Activated naive CD4-positive, alpha-beta T cell treated with anti-CD3 and anti-CD28 coated beads, Interleukin-2, amount 50 U/mL, for 24 hours (primary cell): ENCODE measurements around the gene ARMC7.
"Not testable (repeated sequence)": the region's sequence is repeated elsewhere in the genome, so short reads cannot be mapped to it uniquely, and the experiment has no call there.

ENCODE experiments used
- H3K27ac Mint-ChIP-seq: one replicate; pipeline ENCODE4 v1.8.0; 2021; ENCODE audit warnings: mild to moderate bottlenecking, mixed read lengths
- H3K27me3 Mint-ChIP-seq: one replicate; pipeline ENCODE4 v1.8.0; 2021; ENCODE audit warnings: mixed read lengths
- H3K36me3 Mint-ChIP-seq: one replicate; pipeline ENCODE4 v1.8.0; 2021; ENCODE audit warnings: mixed read lengths
- H3K4me1 Mint-ChIP-seq: one replicate; pipeline ENCODE4 v1.8.0; 2021; ENCODE audit warnings: mixed read lengths
- H3K4me3 Mint-ChIP-seq: one replicate; pipeline ENCODE4 v1.8.0; 2021; ENCODE audit warnings: mild to moderate bottlenecking, mixed read lengths
- H3K9me3 Mint-ChIP-seq: one replicate; pipeline ENCODE4 v1.8.0; 2021; ENCODE audit warnings: mixed read lengths

ARMC7 gene

GRCh38 chr17:75109407-75110233 is at the start of gene ARMC7:
Gene ARMC7 (plus strand): TSS chr17:75109969. CDS start chr17:75110289, 320 bp downstream.
- Mint-ChIP-seq H3K27me3 (no peaks in the 10 kb centered on the region), H3K4me1 (peaks cover 37% of the 10 kb centered on the region), H3K9me3 (no peaks in the 10 kb centered on the region), H3K4me3 (peak within 1 kb of the TSS; percentile 93), H3K36me3 (peaks cover 2% of the 10 kb centered on the region), H3K27ac (peak within 1 kb of the TSS; percentile 93)

DNA sequence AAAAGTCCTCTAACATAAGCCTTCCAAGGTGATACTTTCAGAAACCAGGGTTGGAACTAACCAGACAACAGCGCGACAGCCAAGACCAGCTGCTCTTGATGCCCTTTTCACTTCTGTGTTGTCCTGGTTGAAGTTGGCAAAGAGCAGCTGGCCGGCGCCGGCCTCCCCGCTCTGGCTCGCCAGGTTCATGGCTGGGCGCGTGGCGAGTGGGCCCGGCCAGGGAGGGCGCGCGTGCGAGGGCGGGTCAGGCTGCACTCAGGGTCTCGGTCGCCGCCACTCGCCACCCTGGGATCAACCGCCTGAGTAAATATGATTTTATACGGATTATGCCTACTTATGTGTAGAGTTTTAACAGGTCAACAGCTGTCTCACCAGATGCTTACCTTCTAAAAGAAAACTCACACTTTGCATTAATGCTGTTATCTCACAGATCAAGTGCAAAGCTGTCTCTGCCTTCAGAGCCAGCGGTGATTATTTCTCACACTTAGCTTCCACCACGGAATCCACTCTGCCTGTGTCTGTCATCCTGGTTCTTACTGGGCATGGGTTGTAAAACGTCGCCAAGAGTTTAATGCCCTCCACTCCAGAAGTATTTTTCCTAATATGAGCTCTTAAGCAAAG is 49.2 kb upstream of the ARMC7 start:
- no peak overlapping the region for H3K4me3 Mint-ChIP-seq
- H3K27me3 Mint-ChIP-seq, result no peaks in the 10 kb centered on the region
- H3K36me3 Mint-ChIP-seq, result peaks cover 5% of the 10 kb centered on the region
- H3K27ac Mint-ChIP-seq, result no peak overlapping the region
- H3K9me3 Mint-ChIP-seq, result no peaks in the 10 kb centered on the region
- H3K4me1 Mint-ChIP-seq, result peaks cover 20% of the 10 kb centered on the region

DNA sequence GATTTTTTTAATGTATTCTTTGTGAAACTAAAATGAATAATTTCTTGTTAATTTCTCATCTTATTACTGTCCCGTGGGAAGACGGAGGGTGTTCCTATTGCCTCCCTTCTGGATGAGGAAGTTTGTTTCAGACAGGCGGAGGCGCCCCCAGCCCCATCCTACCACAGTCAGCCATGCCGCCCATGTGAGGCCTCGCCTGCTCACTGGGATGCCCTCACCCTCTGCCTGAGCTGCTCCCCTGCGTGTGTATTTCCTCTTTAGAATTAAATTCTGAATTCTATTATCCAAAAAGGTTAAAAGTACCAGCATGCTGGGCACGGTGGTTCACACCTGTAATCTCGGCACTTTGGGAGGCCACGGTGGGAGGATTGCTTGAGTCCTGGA is 48.7 kb upstream of the ARMC7 start:
- Mint-ChIP-seq H3K27ac (no peak overlapping the region), H3K36me3 (peaks cover 5% of the 10 kb centered on the region), H3K4me3 (no peak overlapping the region), H3K4me1 (peaks cover 22% of the 10 kb centered on the region), H3K27me3 (no peaks in the 10 kb centered on the region), H3K9me3 (no peaks in the 10 kb centered on the region)

DNA sequence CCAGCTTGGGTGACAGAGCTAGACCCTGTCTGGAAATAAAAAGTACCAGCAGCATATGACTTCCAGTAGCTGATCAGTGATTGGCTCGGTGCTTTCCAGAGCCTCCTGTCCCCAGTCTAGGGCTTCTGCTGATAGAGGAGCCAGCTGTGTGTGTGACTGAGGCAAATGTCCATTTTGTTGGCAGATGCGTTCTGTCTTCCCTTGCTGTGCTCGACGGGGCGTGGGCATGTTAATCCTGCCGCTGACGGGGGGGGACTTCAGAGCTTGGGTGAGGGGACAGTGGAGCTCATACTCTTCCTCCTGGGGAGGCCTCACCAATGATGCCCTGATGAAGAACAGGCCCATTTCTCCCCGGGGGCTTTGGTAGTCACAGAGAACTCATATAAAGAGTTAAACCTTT is 48.2 kb upstream of the ARMC7 start:
- peaks cover 22% of the 10 kb centered on the region for H3K4me1 Mint-ChIP-seq
- H3K27me3 Mint-ChIP-seq, result no peaks in the 10 kb centered on the region
- H3K36me3 Mint-ChIP-seq, result peaks cover 5% of the 10 kb centered on the region
- no peak overlapping the region for H3K27ac Mint-ChIP-seq
- no peak overlapping the region for H3K4me3 Mint-ChIP-seq
- no peaks in the 10 kb centered on the region for H3K9me3 Mint-ChIP-seq

DNA sequence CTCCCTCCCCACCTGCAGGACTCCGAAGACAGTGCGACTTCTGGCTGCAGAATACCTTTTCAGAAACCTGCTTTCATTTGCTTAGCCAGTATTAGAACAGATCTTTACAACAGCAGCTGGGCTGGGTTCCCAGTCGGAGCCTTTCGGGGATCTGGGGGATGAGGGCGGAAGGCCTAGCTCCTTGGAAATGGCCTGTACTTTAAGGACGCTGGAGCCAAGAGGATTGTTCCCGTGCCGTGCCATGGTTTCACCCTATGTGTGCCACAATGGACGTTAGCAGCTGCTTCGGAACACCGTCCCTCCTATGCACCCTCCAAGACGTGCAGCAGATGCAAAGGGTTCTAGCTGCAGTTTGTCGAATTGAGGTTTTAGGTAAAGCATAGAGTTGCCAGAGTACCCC is 46.6 kb upstream of the ARMC7 start:
- no peaks in the 10 kb centered on the region for H3K9me3 Mint-ChIP-seq
- H3K27me3 Mint-ChIP-seq, result no peaks in the 10 kb centered on the region
- peaks cover 30% of the 10 kb centered on the region for H3K4me1 Mint-ChIP-seq
- H3K36me3 Mint-ChIP-seq, result peaks cover 5% of the 10 kb centered on the region
- H3K4me3 Mint-ChIP-seq, result no peak overlapping the region
- H3K27ac Mint-ChIP-seq, result no peak overlapping the region

DNA sequence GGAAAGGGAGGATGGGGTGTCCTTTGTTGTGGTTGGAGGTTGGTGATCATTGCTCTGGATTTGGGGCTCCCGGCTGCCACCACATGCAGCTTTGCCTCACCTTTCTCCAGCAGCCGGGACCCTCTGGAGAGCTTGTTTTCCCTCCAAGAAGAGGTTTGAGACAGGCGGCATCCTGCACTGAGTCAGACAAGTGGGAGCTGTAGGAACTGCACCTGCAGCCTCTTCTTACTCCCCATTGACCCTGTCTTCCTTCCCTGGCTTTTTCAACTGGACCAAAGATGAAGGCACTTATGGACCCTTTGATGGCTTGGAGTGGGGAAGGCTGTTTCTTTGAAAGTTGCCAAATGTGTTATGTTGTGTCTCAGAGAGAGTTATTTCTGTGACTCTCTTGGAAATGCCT is 46.1 kb upstream of the ARMC7 start:
- Mint-ChIP-seq H3K9me3 (no peaks in the 10 kb centered on the region), H3K4me3 (no peak overlapping the region), H3K4me1 (peaks cover 32% of the 10 kb centered on the region), H3K27ac (no peak overlapping the region), H3K27me3 (no peaks in the 10 kb centered on the region), H3K36me3 (peaks cover 5% of the 10 kb centered on the region)

GRCh38 chr17:75064040-75064439 is 45.7 kb upstream of the ARMC7 start:
- H3K27me3 Mint-ChIP-seq, result no peaks in the 10 kb centered on the region
- H3K27ac Mint-ChIP-seq, result no peak overlapping the region
- H3K36me3 Mint-ChIP-seq, result peaks cover 5% of the 10 kb centered on the region
- no peak overlapping the region for H3K4me3 Mint-ChIP-seq
- peaks cover 35% of the 10 kb centered on the region for H3K4me1 Mint-ChIP-seq
- H3K9me3 Mint-ChIP-seq, result no peaks in the 10 kb centered on the region

GRCh38 chr17:75064460-75064859 is 45.3 kb upstream of the ARMC7 start:
- Mint-ChIP-seq H3K4me1 (peaks cover 33% of the 10 kb centered on the region), H3K27ac (no peak overlapping the region), H3K9me3 (no peaks in the 10 kb centered on the region), H3K4me3 (no peak overlapping the region), H3K36me3 (peaks cover 5% of the 10 kb centered on the region), H3K27me3 (no peaks in the 10 kb centered on the region)

DNA sequence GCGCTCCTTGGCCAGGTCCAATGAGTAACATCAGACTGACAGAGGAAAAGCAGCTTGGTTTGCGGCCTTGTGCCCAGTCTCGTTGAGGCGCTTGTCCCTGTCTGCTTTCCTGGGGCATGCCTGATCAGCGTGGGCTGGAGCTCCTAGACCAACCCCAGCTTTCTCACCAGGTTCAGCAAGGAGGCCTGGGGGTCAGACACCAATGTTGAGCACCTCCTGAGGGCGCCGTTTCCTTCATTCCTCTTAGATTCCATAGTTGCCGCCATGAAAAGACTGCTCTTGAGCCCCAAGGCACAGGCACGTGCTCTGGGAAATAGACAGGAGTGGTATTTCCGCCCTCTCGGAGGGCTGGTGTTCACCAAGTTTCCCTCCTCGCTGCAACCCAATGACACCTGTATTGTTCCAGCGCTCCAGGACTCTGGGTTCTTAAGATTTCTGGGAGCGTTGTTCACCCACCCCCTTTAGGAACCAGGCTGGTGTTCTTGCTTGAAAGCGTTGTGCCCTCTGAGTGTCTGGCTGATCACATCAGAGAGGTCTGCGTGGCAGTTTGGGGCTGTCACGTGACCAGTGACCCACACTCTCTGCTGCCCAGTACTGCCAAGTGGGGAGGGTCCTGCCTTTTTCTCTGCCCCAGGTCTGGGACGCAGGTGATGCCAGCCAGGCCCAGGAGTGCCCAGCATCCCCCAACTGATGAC is 44.8 kb upstream of the ARMC7 start:
- H3K27ac Mint-ChIP-seq, result no peak overlapping the region

GRCh38 chr17:75065562-75066151 is 44.1 kb upstream of the ARMC7 start:
- H3K27ac Mint-ChIP-seq, result peak overlapping the region; percentile 23
- H3K4me3 Mint-ChIP-seq, result peak overlapping the region; percentile 47
- no peaks in the 10 kb centered on the region for H3K9me3 Mint-ChIP-seq
- no peaks in the 10 kb centered on the region for H3K27me3 Mint-ChIP-seq
- H3K36me3 Mint-ChIP-seq, result peaks cover 5% of the 10 kb centered on the region
- H3K4me1 Mint-ChIP-seq, result peaks cover 25% of the 10 kb centered on the region

More for the DNA sequence above, 44.8 kb upstream of the ARMC7 start:
- H3K9me3 Mint-ChIP-seq, result no peaks in the 10 kb centered on the region
- peaks cover 28% of the 10 kb centered on the region for H3K4me1 Mint-ChIP-seq
- no peaks in the 10 kb centered on the region for H3K27me3 Mint-ChIP-seq
- H3K36me3 Mint-ChIP-seq, result peaks cover 5% of the 10 kb centered on the region
- H3K4me3 Mint-ChIP-seq, result no peak overlapping the region

GRCh38 chr17:75067856-75068255 is 41.9 kb upstream of the ARMC7 start:
- H3K27ac Mint-ChIP-seq, result peak overlapping the region; percentile 41
- H3K27me3 Mint-ChIP-seq, result no peaks in the 10 kb centered on the region
- H3K4me1 Mint-ChIP-seq, result peaks cover 25% of the 10 kb centered on the region
- H3K4me3 Mint-ChIP-seq, result no peak overlapping the region
- H3K36me3 Mint-ChIP-seq, result peaks cover 3% of the 10 kb centered on the region
- H3K9me3 Mint-ChIP-seq, result no peaks in the 10 kb centered on the region

- Mint-ChIP-seq H3K4me1 (peaks cover 25% of the 10 kb centered on the region), H3K9me3 (no peaks in the 10 kb centered on the region), H3K27ac (peak overlapping the region; percentile 59), H3K4me3 (no peak overlapping the region), H3K27me3 (no peaks in the 10 kb centered on the region), H3K36me3 (peaks cover 3% of the 10 kb centered on the region)
Measured at GRCh38 chr17:75068750-75069149, 41.0 kb upstream of the ARMC7 start.

- no peaks in the 10 kb centered on the region for H3K36me3 Mint-ChIP-seq
- no peaks in the 10 kb centered on the region for H3K9me3 Mint-ChIP-seq
- no peak overlapping the region for H3K4me3 Mint-ChIP-seq
- H3K27me3 Mint-ChIP-seq, result no peaks in the 10 kb centered on the region
- no peak overlapping the region for H3K27ac Mint-ChIP-seq
- peaks cover 25% of the 10 kb centered on the region for H3K4me1 Mint-ChIP-seq
Measured at GRCh38 chr17:75069783-75070182, 40.0 kb upstream of the ARMC7 start.

DNA sequence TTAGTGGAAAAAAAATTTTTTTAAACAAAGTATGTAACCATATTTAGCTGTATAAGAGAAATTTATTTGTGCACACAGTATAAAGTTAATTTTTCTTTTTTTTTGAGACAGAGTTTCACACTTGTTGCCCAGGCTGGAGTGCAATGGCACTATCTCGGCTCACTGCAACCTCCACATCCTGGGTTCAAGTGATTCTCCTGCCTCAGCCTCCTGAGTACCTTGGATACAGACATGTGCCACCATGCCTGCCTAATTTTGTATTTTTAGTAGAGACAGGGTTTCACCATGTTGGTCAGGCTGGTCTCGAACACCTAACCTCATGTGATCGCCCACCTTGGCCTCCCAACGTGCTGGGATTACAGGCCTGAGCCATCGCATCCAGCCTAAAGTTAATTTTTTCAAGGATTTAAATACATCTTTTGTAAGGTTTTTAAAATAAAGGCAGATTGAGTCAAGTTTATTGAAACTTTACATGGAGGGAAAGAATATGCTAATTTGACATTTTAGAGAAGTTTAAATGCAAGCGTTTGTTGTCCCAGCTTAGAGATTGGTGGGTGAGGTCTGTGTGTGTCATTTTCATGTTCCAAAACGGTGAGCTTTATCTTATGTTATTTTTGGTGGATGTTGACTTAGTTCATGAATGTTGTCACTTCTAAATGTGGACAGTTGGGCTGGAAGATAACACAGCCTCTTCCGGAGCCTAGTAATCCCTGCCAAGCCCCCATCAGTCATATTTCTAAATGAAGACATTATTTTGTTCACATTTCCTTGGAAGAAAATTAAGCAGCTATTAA is 38.1 kb upstream of the ARMC7 start:
- H3K9me3 Mint-ChIP-seq, H3K27ac Mint-ChIP-seq, H3K4me3 Mint-ChIP-seq, H3K36me3 Mint-ChIP-seq, H3K27me3 Mint-ChIP-seq: not testable (repeated sequence)
- H3K4me1 Mint-ChIP-seq, result peaks cover 14% of the 10 kb centered on the region

DNA sequence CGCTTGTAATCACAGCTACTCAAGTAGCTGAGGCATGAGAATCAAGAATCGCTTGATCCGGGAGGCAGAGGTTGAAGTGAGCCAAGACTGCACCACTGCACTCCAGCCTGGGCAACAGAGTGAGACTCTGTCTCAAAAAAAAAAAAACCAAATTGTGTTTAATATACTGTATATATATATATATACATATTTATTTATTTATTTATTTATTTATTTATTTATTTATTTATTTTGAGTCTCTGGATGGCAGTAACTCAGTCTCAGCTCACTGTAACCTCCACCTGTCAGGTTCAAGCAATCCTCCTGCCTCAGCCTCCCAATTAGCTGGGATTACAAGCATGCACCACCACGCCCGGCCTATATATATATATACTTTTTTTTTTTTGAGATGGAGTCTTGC is 36.9 kb upstream of the ARMC7 start:
- not testable (repeated sequence) for H3K9me3 Mint-ChIP-seq

More for the DNA sequence above, 36.9 kb upstream of the ARMC7 start:
- H3K36me3 Mint-ChIP-seq, H3K27ac Mint-ChIP-seq, H3K27me3 Mint-ChIP-seq, H3K4me3 Mint-ChIP-seq: not testable (repeated sequence)
- peaks cover 10% of the 10 kb centered on the region for H3K4me1 Mint-ChIP-seq
